GM12864 (cell line): ENCODE measurements around the gene ADAMTS1.
A peak's percentile ranks its signal among the peaks of the same experiment; 100 is the strongest.

Experiments
- DNase-seq: peaks from one replicate; pipeline ENCODE4 v3.0.0-alpha.2; 2011; ENCODE audit warnings: low read depth
- H3K4me3 ChIP-seq: 2 replicates; pipeline ENCODE4 v1.5.1; 2011; ENCODE audit warnings: mild to moderate bottlenecking, low read depth, low read length, control low read depth
- CTCF ChIP-seq: IDR thresholded peaks from 2 replicates; pipeline ENCODE4 v1.5.1; 2011; ENCODE audit warnings: low read depth, mild to moderate bottlenecking, moderate library complexity, low read length, control low read depth, inconsistent platforms; ENCODE audit errors: missing control alignments

Gene ADAMTS1

GRCh38 chr21:26850116-26850643, 5.0 kb upstream of the ADAMTS1 start:
- no peak for TF ChIP-seq CTCF
- H3K4me3 ChIP-seq = no peak overlapping the region
- peak; percentile 3 for DNase-seq

DNA sequence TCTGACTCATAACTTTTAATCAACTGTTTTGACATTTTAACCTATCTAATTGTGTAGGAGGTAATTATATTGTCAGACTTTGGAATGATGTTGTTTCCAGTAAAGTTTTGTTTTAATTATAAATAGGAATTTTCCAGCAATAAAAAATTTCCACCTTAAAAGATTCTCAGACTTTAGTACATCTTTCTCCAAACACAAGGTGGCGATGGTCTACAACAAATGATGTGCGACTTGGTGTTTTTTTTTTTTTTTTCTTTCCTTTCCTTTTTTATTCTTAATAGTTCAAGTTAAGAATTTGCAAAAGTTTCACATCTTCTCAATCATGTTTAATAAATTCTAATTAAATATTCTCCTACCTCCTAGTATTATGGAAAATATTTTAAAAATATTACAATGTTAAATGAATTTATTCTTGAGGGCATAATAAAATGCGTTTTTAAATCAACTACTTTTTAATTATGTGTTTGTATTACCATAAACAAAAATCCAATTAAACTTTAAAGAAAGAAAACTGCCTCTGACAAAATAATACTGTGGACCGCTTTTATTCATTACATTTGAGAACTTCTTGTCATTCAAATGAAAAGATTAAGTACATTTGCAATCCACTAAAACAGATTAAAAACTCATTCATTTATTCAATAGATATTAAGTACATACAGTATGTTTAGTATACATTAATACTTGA, 4.4 kb upstream of the ADAMTS1 start:
- H3K4me3 ChIP-seq = no peak overlapping the region
- DNase-seq = peak; percentile 1
- TF ChIP-seq CTCF = peak; percentile 13

DNA sequence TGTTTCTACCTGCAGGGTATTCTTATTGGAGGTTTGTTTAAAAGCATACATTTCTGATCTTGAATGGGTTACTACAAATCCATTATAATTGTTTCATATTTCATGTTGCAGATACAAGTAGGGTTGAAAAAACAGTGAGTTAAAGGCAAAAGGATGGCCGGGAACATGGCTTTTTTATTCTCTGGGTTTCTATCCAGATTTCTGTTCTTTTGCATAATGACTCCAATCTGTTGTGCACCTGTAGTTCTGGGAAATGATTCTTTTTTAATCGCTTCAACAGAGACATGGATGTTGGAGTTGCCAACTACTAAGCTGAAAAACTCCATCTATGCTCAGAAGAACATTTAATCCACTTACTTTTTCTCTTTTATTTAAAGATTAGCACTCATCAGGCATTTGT, 2.7 kb upstream of the ADAMTS1 start:
- TF ChIP-seq CTCF = no peak
- DNase-seq = no peak
- H3K4me3 ChIP-seq = no peak overlapping the region

DNA sequence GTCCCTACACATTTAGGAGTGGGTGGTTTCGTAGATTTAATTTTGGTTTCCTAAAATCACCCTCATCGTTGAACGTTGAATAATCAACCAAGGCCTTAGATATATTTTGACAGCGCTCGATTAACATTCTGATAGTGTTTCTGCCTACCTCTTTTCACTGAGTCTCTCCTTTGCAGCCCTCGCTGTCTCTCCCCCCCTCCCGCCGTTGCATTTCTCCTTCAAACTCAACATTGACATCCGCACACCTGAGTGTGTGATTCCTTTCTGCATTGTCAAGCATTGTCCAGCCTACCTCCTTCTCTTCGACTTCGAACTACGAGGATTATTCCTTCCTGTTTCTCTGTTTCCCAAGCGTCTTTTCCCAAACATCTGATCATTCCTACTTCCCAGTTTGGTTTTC, 1.8 kb upstream of the ADAMTS1 start:
- TF ChIP-seq CTCF = no peak
- no peak overlapping the region for H3K4me3 ChIP-seq
- DNase-seq = no peak

DNA sequence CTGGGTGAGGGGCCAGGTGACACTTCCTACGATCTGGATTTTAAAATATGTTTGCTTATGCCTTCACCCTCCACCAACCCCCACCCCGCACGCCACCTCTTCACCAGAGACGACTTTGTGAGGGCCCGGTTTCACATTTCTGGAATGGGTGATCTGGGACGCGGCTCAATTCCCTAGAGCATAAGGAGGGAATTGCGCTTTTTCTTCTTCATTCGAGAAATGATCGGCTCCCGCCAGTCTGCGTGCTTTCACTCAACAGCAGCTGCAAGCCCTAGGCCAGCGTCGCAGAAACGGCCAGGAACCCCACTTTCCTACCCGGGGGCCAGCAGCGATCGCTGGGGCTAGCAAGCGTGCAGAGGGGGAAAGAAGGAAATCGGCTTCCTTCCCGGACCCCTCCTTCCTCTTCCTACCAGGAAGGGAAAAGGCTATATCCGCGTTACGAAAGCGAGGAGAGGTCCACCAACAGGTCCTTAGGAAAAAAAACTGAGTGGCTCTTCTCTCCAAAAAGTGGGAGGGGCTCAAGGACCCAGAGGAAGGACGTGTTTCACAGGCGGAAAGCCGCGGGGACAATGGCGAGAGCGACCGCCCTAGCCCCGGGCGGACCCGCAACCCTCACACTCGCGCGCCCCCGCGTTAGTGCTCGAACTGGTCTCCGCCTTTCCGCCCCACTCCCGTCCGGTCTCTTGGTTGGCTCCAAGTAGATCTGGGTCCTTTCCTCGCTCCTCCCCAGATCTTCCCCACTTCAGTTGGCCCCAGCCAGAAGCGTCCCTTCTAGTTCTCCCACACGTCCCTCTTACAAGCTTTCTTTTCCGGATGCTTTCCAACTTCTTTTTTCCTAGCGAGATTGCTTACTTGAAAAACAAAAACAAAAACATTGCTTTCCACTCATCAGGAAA, 1.1 kb upstream of the ADAMTS1 start:
- no peak for DNase-seq
- TF ChIP-seq CTCF = no peak
- no peak overlapping the region for H3K4me3 ChIP-seq

GRCh38 chr21:26845759-26846035, 488 bp upstream of the ADAMTS1 start:
- no peak overlapping the region for H3K4me3 ChIP-seq
- DNase-seq = no peak
- TF ChIP-seq CTCF = no peak
